Nucleus accumbens (tissue), 56 donors: ENCODE measurements around the gene POLR2F.
"Not testable (repeated sequence)": the region's sequence is repeated elsewhere in the genome, so short reads cannot be mapped to it uniquely, and the experiment has no call there.

ENCODE experiments used
- DNase-seq, 56 donors: peaks; one replicate each; lab custom pipeline; 2025; lab: John Stamatoyannopoulos, UW

POLR2F gene

GRCh38 chr22:37947142-37947795, 6.2 kb upstream of the POLR2F start:
- not testable (repeated sequence) for DNase-seq

GRCh38 chr22:37951305-37951704, 2.2 kb upstream of the POLR2F start:
- DNase-seq, result no peak

- DNase-seq, result not testable (repeated sequence)
Measured at GRCh38 chr22:37952629-37953028, 870 bp upstream of the POLR2F start.

- DNase-seq, result peak in 2 of 56 donors; percentile 21 to 56
Measured at GRCh38 chr22:37953062-37953436, 450 bp upstream of the POLR2F start.

- DNase-seq, result no peak
Measured at GRCh38 chr22:37954686-37955085, 1.2 kb downstream of the POLR2F start.

- DNase-seq, result not testable (repeated sequence)
Measured at GRCh38 chr22:37955825-37956397, 2.4 kb downstream of the POLR2F start.

GRCh38 chr22:37957232-37957631, 3.7 kb downstream of the POLR2F start:
- DNase-seq, result no peak

- DNase-seq, result no peak
Measured at GRCh38 chr22:37959231-37959825, 5.8 kb downstream of the POLR2F start.

GRCh38 chr22:37961062-37961461, 7.6 kb downstream of the POLR2F start:
- DNase-seq, result no peak

- no peak for DNase-seq
Measured at GRCh38 chr22:37965940-37966664, 12.6 kb downstream of the POLR2F start.

- peak in 5 of 56 donors; percentile 13 to 44 (median 32) for DNase-seq
Measured at GRCh38 chr22:37967147-37967546, 13.6 kb downstream of the POLR2F start.

- peak in 8 of 56 donors; percentile 25 to 45 (median 38) for DNase-seq
Measured at GRCh38 chr22:37967637-37968451, 14.3 kb downstream of the POLR2F start.

GRCh38 chr22:37968452-37969251, 15.2 kb downstream of the POLR2F start:
- peak in 48 of 56 donors; percentile 26 to 87 (median 70) for DNase-seq

- DNase-seq, result no peak
Measured at GRCh38 chr22:37970864-37971263, 17.4 kb downstream of the POLR2F start.

GRCh38 chr22:37971475-37972434, 18.3 kb downstream of the POLR2F start:
- peak in 7 of 56 donors; percentile 18 to 54 (median 29) for DNase-seq

GRCh38 chr22:37972527-37972926, 19.0 kb downstream of the POLR2F start:
- DNase-seq, result peak in 11 of 56 donors; percentile 25 to 61 (median 38)

GRCh38 chr22:37973271-37974170, 20.0 kb downstream of the POLR2F start:
- peak in 1 of 56 donors; percentile 27 for DNase-seq
